ENCODE data around the gene DAPL1. TPM values are rescaled to one million over a fixed set of nuclear protein-coding genes. Genes with fewer than 3 reads are reported as not detected.

Gene DAPL1
- total RNA-seq, 2 experiments from 2014 or later = not detected

GRCh38 chr2:158806941-158807340 is 11.8 kb downstream of the DAPL1 start:
- H2AFZ ChIP-seq (ENCODE audit: low read length) = no peak overlapping the region
- H3K4me3 ChIP-seq (ENCODE audit: low read depth, low read length, poor library complexity, severe bottlenecking) = no peak overlapping the region
- no peaks in the 10 kb centered on the region for H3K9me3 ChIP-seq (ENCODE audit: low read length)
- CTCF ChIA-PET (ENCODE audit: unreplicated experiment) = no interaction called here
- no peaks in the 10 kb centered on the region for H3K36me3 ChIP-seq (ENCODE audit: insufficient read depth, low read length)
- TF ChIP-seq CTCF (conservative IDR thresholded peaks at IDR 0.05; ENCODE audit: low read length) (no peak), EZH2phosphoT487 (IDR thresholded peaks at IDR 0.05; ENCODE audit: borderline replicate concordance, low read depth, low read length) (no peak)
- H3K79me2 ChIP-seq (ENCODE audit: insufficient read depth, low read depth, low read length) = no peaks in the 10 kb centered on the region
- no peaks in the 10 kb centered on the region for H3K4me1 ChIP-seq (ENCODE audit: insufficient read depth, low read length, poor library complexity, severe bottlenecking)
- POLR2A ChIA-PET = no interaction called here
- H3K27ac ChIP-seq (ENCODE audit: low read depth, low read length, poor library complexity, severe bottlenecking) = no peak overlapping the region
- H3K4me2 ChIP-seq (ENCODE audit: low read length) = no peak overlapping the region
- H4K20me1 ChIP-seq (ENCODE audit: insufficient read depth, low read length) = no peaks in the 10 kb centered on the region
- no peak for DNase-seq (ENCODE audit: low spot score)
- no peaks in the 10 kb centered on the region for H3K9me2 ChIP-seq (ENCODE audit: insufficient read depth, low read length)
- no TSS peak for BruUV-seq (replicated peaks)
- intact Hi-C loops (cut with micrococcal nuclease; ENCODE audit: unreplicated experiment) = no loop called here

- DNase-seq (ENCODE audit: low spot score) = no peak
- POLR2A ChIA-PET = no interaction called here
- Histone ChIP-seq H3K79me2 (ENCODE audit: insufficient read depth, low read depth, low read length) (no peaks in the 10 kb centered on the region), H3K9me3 (ENCODE audit: low read length) (no peaks in the 10 kb centered on the region), H3K9me2 (ENCODE audit: insufficient read depth, low read length) (no peaks in the 10 kb centered on the region), H2AFZ (ENCODE audit: low read length) (no peak overlapping the region), H3K27ac (ENCODE audit: low read depth, low read length, poor library complexity, severe bottlenecking) (no peak overlapping the region), H4K20me1 (ENCODE audit: insufficient read depth, low read length) (no peaks in the 10 kb centered on the region), H3K4me2 (ENCODE audit: low read length) (no peak overlapping the region), H3K4me1 (ENCODE audit: insufficient read depth, low read length, poor library complexity, severe bottlenecking) (no peaks in the 10 kb centered on the region), H3K4me3 (ENCODE audit: low read depth, low read length, poor library complexity, severe bottlenecking) (no peak overlapping the region), H3K36me3 (ENCODE audit: insufficient read depth, low read length) (no peaks in the 10 kb centered on the region)
- CTCF ChIA-PET (ENCODE audit: unreplicated experiment) = no interaction called here
- TF ChIP-seq CTCF (conservative IDR thresholded peaks at IDR 0.05; ENCODE audit: low read length) (no peak), EZH2phosphoT487 (IDR thresholded peaks at IDR 0.05; ENCODE audit: borderline replicate concordance, low read depth, low read length) (no peak)
- BruUV-seq (replicated peaks) = no TSS peak
- intact Hi-C loops (cut with micrococcal nuclease; ENCODE audit: unreplicated experiment) = no loop called here
Measured at GRCh38 chr2:158808426-158808825, 13.3 kb downstream of the DAPL1 start.

GRCh38 chr2:158809816-158810215 is 14.7 kb downstream of the DAPL1 start:
- ChIA-PET POLR2A (interaction anchor here (0.6 to 1.2 kb wide), 2 partner anchors 11 to 62 kb away, joined by 3 read pairs; no protein-coding TSS in a partner anchor), CTCF (ENCODE audit: unreplicated experiment) (no interaction called here)

More at GRCh38 chr2:158809816-158810215, 14.7 kb downstream of the DAPL1 start:
- intact Hi-C loops (cut with micrococcal nuclease; ENCODE audit: unreplicated experiment) = no loop called here
- no TSS peak for BruUV-seq (replicated peaks)
- Histone ChIP-seq H3K27ac (ENCODE audit: low read depth, low read length, poor library complexity, severe bottlenecking) (no peak overlapping the region), H3K4me2 (ENCODE audit: low read length) (no peak overlapping the region), H3K9me3 (ENCODE audit: low read length) (no peaks in the 10 kb centered on the region), H3K36me3 (ENCODE audit: insufficient read depth, low read length) (no peaks in the 10 kb centered on the region), H2AFZ (ENCODE audit: low read length) (no peak overlapping the region), H3K79me2 (ENCODE audit: insufficient read depth, low read depth, low read length) (no peaks in the 10 kb centered on the region), H4K20me1 (ENCODE audit: insufficient read depth, low read length) (no peaks in the 10 kb centered on the region), H3K4me3 (ENCODE audit: low read depth, low read length, poor library complexity, severe bottlenecking) (no peak overlapping the region), H3K4me1 (ENCODE audit: insufficient read depth, low read length, poor library complexity, severe bottlenecking) (no peaks in the 10 kb centered on the region), H3K9me2 (ENCODE audit: insufficient read depth, low read length) (no peaks in the 10 kb centered on the region)
- TF ChIP-seq CTCF (conservative IDR thresholded peaks at IDR 0.05; ENCODE audit: low read length) = no peak
- TF ChIP-seq EZH2phosphoT487 (IDR thresholded peaks at IDR 0.05; ENCODE audit: borderline replicate concordance, low read depth, low read length) = no peak
- no peak for DNase-seq (ENCODE audit: low spot score)
